NCI-H774 (cell line): Measurements from ENCODE around the gene BTG3.

Experiments used
- DNase-seq: peaks from one replicate; lab custom pipeline; 2025; lab: John Stamatoyannopoulos, UW

Gene BTG3

DNA sequence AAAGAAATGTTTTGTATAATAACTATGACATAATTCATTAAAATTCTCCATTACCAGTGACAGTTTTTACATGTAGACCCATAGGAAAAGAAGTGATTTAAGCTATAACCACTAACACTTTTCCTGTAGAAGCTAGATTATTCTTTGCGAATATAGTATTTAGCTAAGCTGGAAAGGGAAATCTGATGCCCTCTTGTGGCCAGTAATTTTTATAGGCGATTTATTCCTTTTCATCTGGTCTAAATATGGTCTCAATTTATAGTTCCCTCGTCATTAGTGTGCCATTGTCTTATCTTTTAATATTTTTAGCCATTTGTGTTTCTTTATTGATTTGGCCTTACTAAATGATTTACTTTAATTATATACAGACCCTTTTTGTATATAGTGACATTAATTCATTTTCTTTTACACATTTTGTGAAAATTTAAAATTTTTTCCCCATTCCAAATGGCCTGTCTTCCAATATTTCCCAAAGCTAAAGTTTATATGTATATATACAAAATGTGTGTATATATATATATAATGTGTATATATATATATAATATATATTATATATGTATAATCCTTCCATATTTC lies 26.7 kb downstream of the BTG3 start:
- no peak for DNase-seq

- DNase-seq: no peak
Observed at GRCh38 chr21:17583898-17584297, 28.8 kb downstream of the BTG3 start.

DNA sequence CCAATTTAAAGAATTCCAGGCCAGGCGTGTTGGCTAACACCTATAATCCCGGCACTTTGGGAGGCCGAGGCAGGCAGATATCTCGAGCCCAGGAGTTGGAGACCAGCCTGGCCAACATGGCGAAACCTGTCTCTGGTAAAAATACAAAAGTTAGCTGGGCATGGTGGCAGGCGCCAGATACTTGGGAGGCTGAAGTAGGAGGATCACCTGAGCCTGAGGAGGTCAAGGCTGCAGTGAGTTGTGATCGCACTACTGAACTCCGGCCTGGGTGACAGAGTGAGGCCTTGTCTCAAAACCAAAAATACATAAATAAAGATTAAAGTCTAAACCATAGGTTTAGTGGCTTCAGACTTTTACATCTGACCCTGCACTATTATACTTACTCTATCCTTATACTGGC lies 32.4 kb downstream of the BTG3 start:
- DNase-seq: no peak

DNA sequence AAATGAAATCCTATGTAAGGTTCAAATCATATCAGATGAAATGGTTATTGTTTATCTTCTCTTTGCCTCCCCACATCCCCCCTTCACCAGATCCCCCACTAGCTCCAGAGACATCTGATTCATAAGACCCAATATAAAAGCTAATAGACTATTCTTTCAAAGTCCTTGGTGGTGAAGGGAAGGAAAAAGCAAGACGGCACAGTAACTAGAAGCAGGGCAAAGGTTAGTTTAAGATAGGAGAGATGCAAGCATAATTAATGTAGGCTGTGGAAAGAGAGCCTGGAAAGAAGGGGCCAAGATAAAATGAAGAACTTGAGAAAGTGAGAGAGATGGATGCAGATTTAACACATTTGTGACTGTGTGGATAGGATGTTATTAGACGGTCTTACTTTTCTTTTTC lies 33.8 kb downstream of the BTG3 start:
- DNase-seq: no peak

- DNase-seq: no peak
Observed at GRCh38 chr21:17578162-17578561, 34.5 kb downstream of the BTG3 start.

GRCh38 chr21:17577701-17578100 lies 35.0 kb downstream of the BTG3 start:
- no peak for DNase-seq

DNA sequence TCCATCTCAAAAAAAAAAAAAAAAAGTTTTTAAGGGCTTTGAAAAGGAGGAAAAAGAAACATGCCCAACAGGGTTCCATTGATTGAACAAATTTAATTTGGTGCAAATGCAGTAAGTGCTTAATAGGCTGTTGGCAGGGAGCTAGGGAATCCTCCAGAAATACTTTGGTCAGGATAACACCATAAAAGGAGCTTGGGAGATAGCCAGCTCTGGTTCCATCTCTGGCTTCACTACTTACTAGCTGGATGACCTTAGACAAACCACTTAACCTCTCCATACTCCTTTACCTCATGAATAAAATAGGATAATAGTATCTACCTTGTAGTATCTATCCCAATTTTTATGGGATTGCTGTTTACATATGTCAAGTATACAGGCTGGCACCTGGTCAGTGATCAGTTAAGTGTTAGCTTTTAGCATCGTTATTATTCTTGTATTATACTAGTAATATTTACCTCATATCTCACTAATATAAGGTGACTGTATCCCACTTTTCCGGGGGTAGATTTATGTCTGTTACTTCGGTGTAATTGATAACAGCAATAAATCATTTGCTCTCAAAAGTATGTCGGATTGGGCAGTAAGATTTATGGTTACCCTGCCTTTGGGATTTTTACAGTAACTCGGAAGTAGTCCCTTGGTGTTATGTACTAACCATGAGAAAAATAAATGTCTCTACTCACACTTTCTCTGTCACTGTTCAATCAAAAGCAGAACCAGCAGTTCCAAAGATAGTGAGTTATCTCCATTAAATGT lies 36.4 kb downstream of the BTG3 start:
- peak; percentile 45 for DNase-seq

- no peak for DNase-seq
Observed at GRCh38 chr21:17575076-17575475, 37.6 kb downstream of the BTG3 start.

- no peak for DNase-seq
Observed at GRCh38 chr21:17572431-17572830, 40.3 kb downstream of the BTG3 start.

GRCh38 chr21:17570786-17571185 lies 41.9 kb downstream of the BTG3 start:
- no peak for DNase-seq

- DNase-seq: no peak
Observed at GRCh38 chr21:17560377-17561025, 52.2 kb downstream of the BTG3 start.

DNA sequence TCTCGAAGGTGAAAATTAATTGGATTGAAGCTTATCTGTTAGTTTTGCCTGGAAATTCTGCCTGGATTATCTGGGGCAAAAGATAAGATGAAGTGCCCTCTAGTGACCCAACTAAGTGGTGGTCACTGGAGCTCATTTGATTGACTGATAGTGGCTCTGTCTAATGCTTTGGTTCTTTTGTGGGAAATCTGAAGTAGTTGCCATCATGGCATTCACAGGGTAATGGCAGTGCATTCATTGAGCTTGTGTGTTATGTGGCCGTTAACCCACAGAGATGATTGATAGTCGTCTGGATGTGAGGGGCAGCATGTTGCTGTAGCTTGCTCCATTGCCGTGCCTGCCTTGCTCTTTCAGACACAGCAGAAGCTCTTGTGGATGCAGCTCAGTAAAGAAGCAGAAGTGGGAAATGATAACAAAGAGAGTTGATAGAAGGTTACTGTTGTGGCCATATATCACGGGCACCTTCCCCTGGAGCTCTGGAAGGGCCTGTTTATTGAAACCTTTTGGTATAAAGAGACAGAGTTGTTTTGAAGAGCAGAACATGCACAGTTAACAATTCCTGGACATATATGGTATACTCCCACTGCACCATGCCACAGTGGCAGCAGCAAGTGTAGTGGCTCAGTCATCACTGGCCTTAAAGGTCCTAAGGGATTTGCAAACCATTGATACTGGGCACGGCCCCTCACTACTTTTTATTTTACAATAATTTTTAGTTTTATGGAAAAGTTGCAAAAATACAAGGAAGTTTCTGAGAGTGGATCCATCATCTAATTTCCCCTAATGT lies 57.8 kb downstream of the BTG3 start:
- no peak for DNase-seq

GRCh38 chr21:17554120-17554519 lies 58.6 kb downstream of the BTG3 start:
- DNase-seq: no peak

GRCh38 chr21:17552410-17552809 lies 60.3 kb downstream of the BTG3 start:
- DNase-seq: no peak

DNA sequence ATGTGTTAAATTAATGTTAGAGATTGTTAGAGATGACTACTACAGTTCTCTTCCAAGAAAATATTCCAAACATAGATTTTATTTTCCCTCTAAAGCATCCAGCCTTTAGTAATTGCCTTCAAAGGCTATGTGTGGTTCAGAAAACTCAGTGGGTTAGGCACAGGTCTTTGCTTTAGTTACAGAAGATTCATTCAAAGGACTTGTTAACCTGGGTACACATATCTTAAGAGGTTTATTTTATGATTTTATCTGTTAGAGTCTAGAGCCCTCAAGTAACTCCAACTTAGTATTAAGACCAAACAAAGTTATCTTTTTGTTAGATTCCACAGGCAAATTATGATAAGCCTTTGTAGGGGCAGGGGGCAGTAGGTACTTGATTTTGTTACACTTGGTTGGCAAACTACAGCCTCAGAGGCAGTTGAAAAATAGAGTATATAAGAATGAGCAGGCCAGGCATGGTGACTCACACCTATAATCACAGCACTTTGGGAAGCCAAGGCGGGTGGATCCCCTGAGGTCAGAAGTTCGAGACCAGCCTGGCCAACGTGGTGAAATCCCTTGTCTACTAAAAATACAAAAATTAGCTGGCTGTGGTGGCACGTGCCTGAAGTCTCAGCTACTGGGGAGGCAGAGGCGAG lies 61.9 kb downstream of the BTG3 start:
- DNase-seq: no peak

- no peak for DNase-seq
Observed at GRCh38 chr21:17548262-17548661, 64.4 kb downstream of the BTG3 start.

- no peak for DNase-seq
Observed at GRCh38 chr21:17545007-17545406, 67.7 kb downstream of the BTG3 start.
